NB4 (cell line): ENCODE measurements around the gene MYL2.

ENCODE experiments used
- DNase-seq: peaks from one replicate; pipeline ENCODE4 v3.0.0; 2010; ENCODE audit warnings: low read depth
- H3K4me3 ChIP-seq: one replicate; pipeline ENCODE4 v1.5.1; 2011; ENCODE audit warnings: mild to moderate bottlenecking, low read depth, low read length, moderate library complexity
- MYC ChIP-seq: IDR thresholded peaks from 2 replicates; pipeline ENCODE4 v1.6.1; 2011; ENCODE audit warnings: low read depth, low read length
- POLR2A ChIP-seq: IDR thresholded peaks from 2 replicates; pipeline ENCODE4 v1.6.1; 2011; ENCODE audit warnings: mild to moderate bottlenecking; ENCODE audit not compliant: insufficient read length; ENCODE audit errors: extremely low read depth
- TF ChIP-seq, protein P1 (sequence below): IDR thresholded peaks from one replicate; pipeline ENCODE4 v1.5.1; 2012; ENCODE audit warnings: low read depth, low read length
- TF ChIP-seq, protein P2 (sequence below): IDR thresholded peaks from 2 replicates; pipeline ENCODE4 v1.6.1; 2011; ENCODE audit warnings: low read depth, low read length

The MYL2 gene

DNA sequence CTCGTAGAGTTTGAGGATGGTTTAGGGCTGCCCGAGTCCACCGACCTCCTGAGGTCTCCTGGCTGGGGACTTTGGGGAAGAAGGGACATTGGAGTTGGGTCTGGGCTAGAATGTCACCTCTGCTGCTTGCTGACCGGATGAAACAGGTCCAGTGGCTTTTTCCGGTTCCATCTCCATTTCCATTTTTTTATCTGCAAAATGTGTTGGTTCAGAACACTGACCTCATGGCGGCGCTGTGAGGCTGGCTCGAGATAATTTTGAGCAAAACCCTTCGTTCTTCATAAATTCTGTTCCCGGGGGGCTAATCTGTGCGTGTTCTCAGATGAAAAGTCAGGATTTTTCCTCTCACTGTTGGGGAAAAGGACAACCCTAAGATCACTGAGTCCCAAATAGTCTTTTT lies 11.7 kb upstream of the MYL2 start:
- no peak for DNase-seq
- TF ChIP-seq, protein P1, sequence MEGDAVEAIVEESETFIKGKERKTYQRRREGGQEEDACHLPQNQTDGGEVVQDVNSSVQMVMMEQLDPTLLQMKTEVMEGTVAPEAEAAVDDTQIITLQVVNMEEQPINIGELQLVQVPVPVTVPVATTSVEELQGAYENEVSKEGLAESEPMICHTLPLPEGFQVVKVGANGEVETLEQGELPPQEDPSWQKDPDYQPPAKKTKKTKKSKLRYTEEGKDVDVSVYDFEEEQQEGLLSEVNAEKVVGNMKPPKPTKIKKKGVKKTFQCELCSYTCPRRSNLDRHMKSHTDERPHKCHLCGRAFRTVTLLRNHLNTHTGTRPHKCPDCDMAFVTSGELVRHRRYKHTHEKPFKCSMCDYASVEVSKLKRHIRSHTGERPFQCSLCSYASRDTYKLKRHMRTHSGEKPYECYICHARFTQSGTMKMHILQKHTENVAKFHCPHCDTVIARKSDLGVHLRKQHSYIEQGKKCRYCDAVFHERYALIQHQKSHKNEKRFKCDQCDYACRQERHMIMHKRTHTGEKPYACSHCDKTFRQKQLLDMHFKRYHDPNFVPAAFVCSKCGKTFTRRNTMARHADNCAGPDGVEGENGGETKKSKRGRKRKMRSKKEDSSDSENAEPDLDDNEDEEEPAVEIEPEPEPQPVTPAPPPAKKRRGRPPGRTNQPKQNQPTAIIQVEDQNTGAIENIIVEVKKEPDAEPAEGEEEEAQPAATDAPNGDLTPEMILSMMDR, result peak; percentile 45
- TF ChIP-seq, protein P2, sequence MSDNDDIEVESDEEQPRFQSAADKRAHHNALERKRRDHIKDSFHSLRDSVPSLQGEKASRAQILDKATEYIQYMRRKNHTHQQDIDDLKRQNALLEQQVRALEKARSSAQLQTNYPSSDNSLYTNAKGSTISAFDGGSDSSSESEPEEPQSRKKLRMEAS, result no peak
- TF ChIP-seq POLR2A, result no peak
- no peak for TF ChIP-seq MYC
- H3K4me3 ChIP-seq, result no peak overlapping the region

DNA sequence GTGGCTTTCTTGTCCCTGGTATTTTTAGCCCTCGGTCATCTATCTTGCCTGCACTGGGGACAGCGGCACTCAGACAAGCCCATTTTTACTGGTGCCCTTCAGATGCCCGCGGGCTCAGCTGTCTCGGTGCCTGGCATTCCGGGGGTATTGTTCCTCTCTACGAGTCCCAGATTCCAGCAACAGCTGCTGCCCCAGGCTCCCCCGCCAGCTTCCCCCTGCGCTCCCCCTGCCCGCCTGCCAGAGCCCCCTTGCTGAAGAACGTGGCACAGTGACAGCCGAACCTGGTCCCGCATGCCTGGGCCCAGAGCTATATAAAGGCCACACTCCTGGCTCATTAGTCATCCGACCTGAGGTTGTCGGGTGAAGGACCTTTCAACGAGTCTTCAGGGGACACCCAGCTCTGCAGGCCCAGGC lies 10.9 kb upstream of the MYL2 start:
- no peak for DNase-seq

DNA sequence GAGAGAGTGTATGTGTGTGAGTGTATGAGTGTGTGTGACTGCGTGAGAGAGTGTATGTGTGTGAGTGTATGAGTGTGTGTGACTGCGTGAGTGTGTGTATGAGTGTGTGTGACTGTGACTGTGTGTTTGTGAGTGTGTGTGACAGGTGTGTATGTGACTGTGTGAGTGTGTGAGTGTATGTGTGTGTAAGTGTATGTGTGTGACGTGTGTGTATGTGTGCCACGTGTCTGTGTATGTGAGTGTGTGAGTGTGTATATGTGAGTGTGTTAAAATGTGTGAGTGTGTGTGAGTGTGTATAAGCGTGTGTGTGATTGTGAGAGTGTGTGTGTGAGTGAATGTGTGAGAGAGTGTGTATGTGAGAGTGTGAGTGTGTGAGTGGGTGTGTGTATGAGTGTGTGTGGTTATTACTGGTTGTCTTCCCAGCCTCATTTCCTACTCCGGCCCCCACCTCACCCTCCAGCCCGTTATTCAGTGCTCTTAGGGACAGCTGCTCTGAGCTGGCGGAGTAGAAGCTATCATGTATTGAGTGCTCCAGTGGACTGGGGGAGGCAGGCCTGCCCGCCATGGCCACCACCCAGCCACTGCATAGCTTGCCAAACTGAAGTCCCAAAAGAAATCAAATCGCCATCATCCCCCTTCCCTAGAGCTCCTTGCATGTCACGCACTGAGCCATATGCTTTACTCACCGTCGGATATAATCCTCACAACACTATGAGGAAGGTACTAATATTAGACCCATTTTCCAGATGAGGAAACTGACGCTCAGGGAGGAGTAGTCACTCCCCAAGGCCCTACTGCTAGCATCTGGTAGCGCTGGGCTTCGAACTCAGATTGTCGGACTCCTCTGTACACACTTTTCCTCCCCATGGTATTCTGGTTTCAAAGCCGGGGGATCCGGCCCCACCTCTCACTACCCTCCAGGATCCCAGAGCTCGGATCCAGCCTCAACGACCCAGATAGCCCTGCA lies 10.3 kb upstream of the MYL2 start:
- H3K4me3 ChIP-seq, result no peak overlapping the region
- no peak for DNase-seq
- no peak for TF ChIP-seq POLR2A
- no peak for TF ChIP-seq MYC
- TF ChIP-seq, protein P2, result no peak
- TF ChIP-seq, protein P1, result no peak

More for the DNA sequence above, 10.9 kb upstream of the MYL2 start:
- TF ChIP-seq, protein P2, result no peak
- no peak for TF ChIP-seq POLR2A
- TF ChIP-seq, protein P1, result no peak
- no peak overlapping the region for H3K4me3 ChIP-seq

DNA sequence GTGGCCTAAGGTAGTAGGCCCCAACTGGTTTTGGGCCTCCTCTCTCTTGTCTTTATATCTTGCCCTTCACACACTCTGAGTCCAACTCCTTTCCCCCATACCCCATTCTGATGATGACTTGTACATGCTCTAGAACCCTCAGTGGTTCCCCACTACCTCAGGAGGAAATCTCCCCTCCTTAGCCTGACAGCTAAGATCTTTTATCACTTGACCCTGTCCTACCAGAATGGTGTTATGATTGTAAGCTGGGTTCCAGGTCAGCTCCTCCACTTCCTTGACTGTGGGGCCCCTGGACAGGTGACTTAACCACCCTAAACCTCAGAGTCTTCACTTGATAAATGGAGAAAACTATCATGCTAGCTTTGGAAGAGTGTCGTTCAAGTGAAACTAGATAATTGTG lies 9.4 kb upstream of the MYL2 start:
- TF ChIP-seq, protein P2, result no peak
- TF ChIP-seq MYC (no peak), POLR2A (no peak)
- TF ChIP-seq, protein P1, result no peak
- H3K4me3 ChIP-seq, result no peak overlapping the region
- no peak for DNase-seq

DNA sequence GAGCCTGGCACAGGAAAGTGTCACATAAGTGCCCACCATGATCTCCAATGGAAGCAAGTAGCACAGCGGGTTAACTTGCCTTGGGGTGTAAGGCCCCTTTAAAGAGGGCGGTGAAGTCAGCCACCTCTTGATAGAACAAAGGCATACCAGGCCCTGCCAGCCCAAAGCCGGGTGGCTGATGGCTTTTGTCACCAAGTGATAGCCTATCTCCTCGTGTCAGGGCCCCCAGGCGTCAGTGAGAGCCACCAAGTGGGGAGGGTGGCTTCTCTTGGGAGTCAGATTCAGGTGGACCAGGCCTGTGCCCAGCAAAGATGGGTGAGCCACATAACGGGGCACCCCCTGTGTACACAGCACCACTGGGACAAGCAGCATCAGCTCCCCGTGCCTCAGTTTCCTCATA lies 8.3 kb upstream of the MYL2 start:
- TF ChIP-seq, protein P1, result no peak
- TF ChIP-seq, protein P2, result no peak
- TF ChIP-seq POLR2A (no peak), MYC (no peak)
- no peak for DNase-seq
- no peak overlapping the region for H3K4me3 ChIP-seq

DNA sequence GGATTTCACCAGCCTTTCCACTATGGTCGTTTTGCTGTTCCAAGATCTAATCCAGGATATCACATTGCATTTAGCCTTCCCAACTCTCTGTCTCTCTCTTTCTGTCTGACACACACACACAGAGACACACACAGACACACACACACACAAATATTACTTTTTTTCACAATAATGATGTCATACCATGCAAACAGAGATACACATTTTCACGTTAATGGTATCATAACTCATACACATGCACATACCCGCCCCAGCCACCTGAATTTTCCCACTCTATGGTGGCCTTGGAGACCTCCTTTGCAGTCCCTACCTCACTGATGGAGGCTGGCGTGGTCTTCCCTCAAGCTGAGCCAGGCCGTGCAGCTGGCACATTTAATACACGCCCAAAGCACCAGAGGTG lies 7.2 kb upstream of the MYL2 start:
- no peak for DNase-seq
- H3K4me3 ChIP-seq, result no peak overlapping the region
- TF ChIP-seq POLR2A (no peak), MYC (no peak)
- TF ChIP-seq, protein P1, result no peak
- TF ChIP-seq, protein P2, result no peak
